Endothelial cell of umbilical vein (primary cell): ENCODE data around the gene EPHX1. TPM values are rescaled to one million over a fixed set of nuclear protein-coding genes. Genes with fewer than 3 reads are reported as not detected.

Experiments
- BruUV-seq: library from RNA; stranded (reverse); fragments of 400-500 nt; replicated peaks from 2 replicates; lab custom pipeline; 2021; lab: Mats Ljungman, UMichigan
- CTCF ChIA-PET: fragments of 300-600, 350-600 bp; sonication (Branson Sonifier 250); formaldehyde crosslinking; loops from one replicate; lab custom pipeline; 2021; ENCODE audit warnings: antibody characterized with exemption, inconsistent platforms; lab: Charles Lee
- POLR2A ChIA-PET: fragments of 300-600, 350-600 bp; sonication (Branson Sonifier 250); formaldehyde crosslinking; loops from one replicate; lab custom pipeline; 2021; ENCODE audit warnings: antibody characterized with exemption, inconsistent platforms; lab: Charles Lee
- DNase-seq: peaks from one replicate; pipeline ENCODE4 v3.0.0-alpha.2; 2011; ENCODE audit warnings: low read depth, low spot score
- FAIRE-seq: peaks from 2 replicates; lab custom pipeline; 2011; peaks lifted over from hg19 to GRCh38; lab: Jason Lieb, UNC
- H2AFZ ChIP-seq: 2 replicates; pipeline ENCODE4 v1.6.0; 2012; ENCODE audit warnings: low read depth, low read length, control low read depth, inconsistent platforms
- H3K27ac ChIP-seq: 2 replicates; pipeline ENCODE4 v1.5.1; 2011; ENCODE audit warnings: low read depth, mild to moderate bottlenecking, control low read depth, low read length, moderate library complexity; ENCODE audit not compliant: insufficient read depth
- H3K27me3 ChIP-seq, 2 experiments: 2 replicates each; pipeline versions ENCODE4 v1.6.0 to v1.6.1; 2011; ENCODE audit warnings: low read length in 2 of 2, mixed read lengths in 1 of 2; ENCODE audit not compliant: control insufficient read depth in 2 of 2, insufficient read depth in 2 of 2
- H3K36me3 ChIP-seq, 2 experiments: 2 replicates in 1 of 2; 3 replicates in 1 of 2; pipeline ENCODE4 v1.5.1; 2011; ENCODE audit warnings: low read length in 2 of 2, mild to moderate bottlenecking in 1 of 2, moderate library complexity in 1 of 2; ENCODE audit not compliant: control insufficient read depth in 2 of 2, insufficient read depth in 2 of 2; ENCODE audit errors: extremely low read depth in 1 of 2
- H3K4me1 ChIP-seq: 3 replicates; pipeline ENCODE4 v1.5.1; 2011; ENCODE audit warnings: mild to moderate bottlenecking, low read length; ENCODE audit not compliant: control insufficient read depth, insufficient read depth; ENCODE audit errors: extremely low read depth
- H3K4me2 ChIP-seq: 2 replicates; pipeline ENCODE4 v1.6.1; 2011; ENCODE audit warnings: low read length, control low read depth, mixed read lengths; ENCODE audit not compliant: insufficient read depth
- H3K4me3 ChIP-seq, 3 experiments: fragments of 200-600 bp in 1 of 3; sonication (generic), shearing (Covaris generic) in 1 of 3; replicated peaks in 1 of 3; 2 replicates each; pipeline ENCODE4 v1.5.1; 2011 to 2016; ENCODE audit warnings: control low read depth in 3 of 3, low read length in 3 of 3, mild to moderate bottlenecking in 2 of 3, inconsistent platforms in 1 of 3, low read depth in 1 of 3, moderate library complexity in 1 of 3; ENCODE audit not compliant: insufficient read depth in 1 of 3
- H3K79me2 ChIP-seq: 2 replicates; pipeline ENCODE4 v1.6.0; 2012; ENCODE audit warnings: low read length, inconsistent platforms; ENCODE audit not compliant: control insufficient read depth, insufficient read depth
- H3K9ac ChIP-seq: replicated peaks from 2 replicates; pipeline ENCODE3; 2011; ENCODE audit warnings: low read length, control low read depth; ENCODE audit not compliant: insufficient read depth; ENCODE audit errors: extremely low read depth
- H3K9me1 ChIP-seq: replicated peaks from 3 replicates; pipeline ENCODE4 v1.6.0; 2011; ENCODE audit warnings: mild to moderate bottlenecking, low read length; ENCODE audit not compliant: control insufficient read depth, insufficient read depth; ENCODE audit errors: extremely low read depth
- H3K9me3 ChIP-seq: replicated peaks from 2 replicates; pipeline ENCODE4 v1.5.1; 2012; ENCODE audit warnings: low read length, inconsistent platforms; ENCODE audit not compliant: control insufficient read depth, insufficient read depth
- H4K20me1 ChIP-seq: replicated peaks from 2 replicates; pipeline ENCODE3; 2011; ENCODE audit warnings: mild to moderate bottlenecking, low read length; ENCODE audit not compliant: control insufficient read depth, insufficient read depth; ENCODE audit errors: extremely low read depth
- CTCF ChIP-seq, 2 donors: IDR thresholded peaks; 1 replicate in 1 of 2; 2 replicates in 1 of 2; pipeline ENCODE4 v1.5.1; 2011; ENCODE audit warnings: low read length in 2 of 2, mild to moderate bottlenecking in 2 of 2, moderate library complexity in 2 of 2, control low read depth in 1 of 2, inconsistent platforms in 1 of 2, low read depth in 1 of 2; ENCODE audit not compliant: insufficient read depth in 1 of 2; ENCODE audit errors: extremely low read depth in 1 of 2
- EZH2 ChIP-seq: IDR thresholded peaks from 2 replicates; pipeline ENCODE4 v1.6.1; 2012; ENCODE audit warnings: borderline replicate concordance, low read depth, mild to moderate bottlenecking, moderate library complexity, low read length, inconsistent platforms; ENCODE audit not compliant: severe bottlenecking
- FOS ChIP-seq: IDR thresholded peaks from 2 replicates; pipeline ENCODE4 v1.6.1; 2011; ENCODE audit warnings: mild to moderate bottlenecking, low read length, moderate library complexity, borderline replicate concordance; ENCODE audit not compliant: insufficient read depth
- GATA2 ChIP-seq: IDR thresholded peaks from 2 replicates; pipeline ENCODE4 v1.7.0; 2011; ENCODE audit warnings: low read depth, mild to moderate bottlenecking, moderate library complexity, mixed read lengths, low read length; ENCODE audit not compliant: insufficient read length, insufficient read depth
- JUN ChIP-seq: IDR thresholded peaks from 2 replicates; pipeline ENCODE4 v1.6.1; 2011; ENCODE audit warnings: borderline replicate concordance, low read depth; ENCODE audit not compliant: insufficient read length, insufficient read depth
- MAX ChIP-seq: IDR thresholded peaks from 2 replicates; pipeline ENCODE4 v1.6.1; 2011; ENCODE audit not compliant: insufficient read depth, insufficient read length
- MYC ChIP-seq: IDR thresholded peaks from one replicate; pipeline ENCODE4 v1.6.1; 2011; ENCODE audit warnings: mild to moderate bottlenecking, low read depth, low read length
- POLR2A ChIP-seq: IDR thresholded peaks from 2 replicates; pipeline ENCODE4 v1.6.1; 2012; ENCODE audit warnings: low read depth, mild to moderate bottlenecking, control low read depth, low read length
- POLR2AphosphoS5 ChIP-seq: IDR thresholded peaks from 2 replicates; pipeline ENCODE4 v1.6.1; 2012; ENCODE audit warnings: low read depth, mild to moderate bottlenecking, control low read depth, low read length, moderate library complexity; ENCODE audit not compliant: insufficient read depth
- dilution Hi-C: fragments of 300-500 bp; cut with MboI; formaldehyde crosslinking; loops from one replicate; pipeline ENCODE4 v1.15.0; 2019; ENCODE audit warnings: low sequenced_read_pairs; ENCODE audit not compliant: extremely low pct_ligation_motif_present
- intact Hi-C: fragments of 100-400 bp; cut with micrococcal nuclease; formaldehyde crosslinking; loops from one replicate; pipeline ENCODE4 v1.10.0; 2022
- polyA plus RNA-seq, 4 experiments: library from polyadenylated mRNA; depleted of rRNA in 3 of 4; stranded (reverse) in 3 of 4; unstranded in 1 of 4; fragments of >200 nt; gene quantifications; 2 replicates each; pipeline versions ENCODE4 v1.2.1 to v1.2.3, GENCODE V29; 2011 to 2012; ENCODE audit warnings: missing spikeins in 1 of 4
- total RNA-seq: library from RNA; stranded (reverse); gene quantifications from 2 replicates; pipeline ENCODE4 v1.2.3, GENCODE V29; 2021

The EPHX1 gene
- total and polyA plus RNA-seq, 2 donors (not counting 3 experiments of a cell fraction or from before 2014, with no cell fraction given), result 23.7 to 25.2 TPM

DNA sequence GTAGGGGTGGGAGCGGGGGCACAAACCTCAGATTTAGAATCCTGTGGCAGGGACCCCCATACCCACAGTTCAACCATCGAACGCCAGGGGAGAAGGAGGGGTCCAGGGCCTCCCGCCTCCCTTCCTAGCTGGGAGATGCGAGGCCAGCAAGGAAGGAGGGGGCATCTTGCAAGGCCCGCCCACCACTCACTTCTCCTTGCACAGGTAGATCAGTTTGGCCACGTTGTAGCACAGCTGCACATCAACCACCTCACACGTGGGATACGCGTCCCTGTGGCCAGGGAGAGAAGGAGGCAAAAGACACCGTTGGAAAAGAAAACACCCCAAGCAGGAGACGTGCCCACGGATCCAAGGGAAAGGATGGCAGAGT is 52.6 kb downstream of the EPHX1 start:
- ChIA-PET POLR2A (no interaction called here), CTCF (no interaction called here)
- Histone ChIP-seq H3K79me2 (no peaks in the 10 kb centered on the region), H3K36me3 (peaks cover 0 to 27% of the 10 kb centered on the region in 2 experiments), H2AFZ (no peak overlapping the region), H3K4me2 (no peak overlapping the region), H3K9me1 (no peaks in the 10 kb centered on the region), H3K4me3 (no peak overlapping the region), H3K27ac (no peak overlapping the region), H3K9ac (no peak overlapping the region), H4K20me1 (no peaks in the 10 kb centered on the region), H3K27me3 (no peaks in the 10 kb centered on the region), H3K9me3 (no peaks in the 10 kb centered on the region), H3K4me1 (peaks cover 12% of the 10 kb centered on the region)
- BruUV-seq, result no TSS peak
- intact Hi-C loops, result no loop called here
- DNase-seq (no peak), FAIRE-seq (no peak)
- dilution Hi-C loops, result no loop called here
- no peak for TF ChIP-seq MYC
- no peak for TF ChIP-seq FOS
- TF ChIP-seq JUN, result no peak
- no peak for TF ChIP-seq MAX
- no peak for TF ChIP-seq CTCF (IDR thresholded peaks at IDR 0.05; ENCODE audit: extremely low read depth in 1 of 2, insufficient read depth in 1 of 2, low read depth in 1 of 2, low read length in 2 of 2)
- TF ChIP-seq EZH2, result no peak
- no peak for TF ChIP-seq POLR2AphosphoS5
- no peak for TF ChIP-seq GATA2
- TF ChIP-seq POLR2A, result no peak
